Cardiac fibroblast (primary cell): ENCODE results near the gene MORC2.

Source experiments
- DNase-seq, 2 donors: peaks; one replicate each; pipeline versions ENCODE4 v3.0.0 to v3.0.0-alpha.2; 2010; ENCODE audit warnings: low read depth in 2 of 2
- H3K4me3 ChIP-seq, 2 donors: replicated peaks in 1 of 2; 1 replicate in 1 of 2; 2 replicates in 1 of 2; pipeline ENCODE4 v1.5.1; 2011; ENCODE audit warnings: low read depth in 2 of 2, low read length in 2 of 2, mild to moderate bottlenecking in 2 of 2, moderate library complexity in 1 of 2
- TF ChIP-seq, protein P1 (sequence below): IDR thresholded peaks from one replicate; pipeline ENCODE4 v1.5.1; 2011; ENCODE audit warnings: low read depth, mild to moderate bottlenecking, low read length, inconsistent platforms

MORC2 gene

DNA sequence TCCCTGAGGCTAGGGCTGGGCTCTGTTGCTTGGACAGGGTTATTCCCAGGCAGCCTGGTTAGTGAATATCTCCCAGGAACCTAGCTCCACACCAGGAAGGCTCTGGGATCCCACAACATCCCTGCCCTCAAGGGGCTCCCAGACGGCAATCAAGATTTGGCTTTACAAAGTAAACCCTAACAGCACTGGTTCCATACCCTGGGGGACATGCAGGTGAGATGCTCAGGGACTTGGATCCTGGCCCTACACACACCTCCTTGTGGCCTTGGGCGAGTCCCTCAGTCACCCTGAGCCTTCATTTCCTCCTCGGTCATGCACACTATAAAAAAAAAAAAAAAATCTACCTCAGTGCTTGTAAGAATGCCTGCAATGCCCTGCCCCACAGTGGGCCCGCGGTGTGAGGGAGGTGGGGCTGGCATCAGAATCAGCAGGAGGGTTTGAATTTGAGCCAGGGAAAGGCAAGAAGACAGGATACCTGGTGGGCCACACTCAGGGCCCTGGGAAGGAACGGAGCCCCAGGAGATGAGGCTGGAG, 86.3 kb downstream of the MORC2 start:
- no peak for DNase-seq
- H3K4me3 ChIP-seq = no peak overlapping the region

DNA sequence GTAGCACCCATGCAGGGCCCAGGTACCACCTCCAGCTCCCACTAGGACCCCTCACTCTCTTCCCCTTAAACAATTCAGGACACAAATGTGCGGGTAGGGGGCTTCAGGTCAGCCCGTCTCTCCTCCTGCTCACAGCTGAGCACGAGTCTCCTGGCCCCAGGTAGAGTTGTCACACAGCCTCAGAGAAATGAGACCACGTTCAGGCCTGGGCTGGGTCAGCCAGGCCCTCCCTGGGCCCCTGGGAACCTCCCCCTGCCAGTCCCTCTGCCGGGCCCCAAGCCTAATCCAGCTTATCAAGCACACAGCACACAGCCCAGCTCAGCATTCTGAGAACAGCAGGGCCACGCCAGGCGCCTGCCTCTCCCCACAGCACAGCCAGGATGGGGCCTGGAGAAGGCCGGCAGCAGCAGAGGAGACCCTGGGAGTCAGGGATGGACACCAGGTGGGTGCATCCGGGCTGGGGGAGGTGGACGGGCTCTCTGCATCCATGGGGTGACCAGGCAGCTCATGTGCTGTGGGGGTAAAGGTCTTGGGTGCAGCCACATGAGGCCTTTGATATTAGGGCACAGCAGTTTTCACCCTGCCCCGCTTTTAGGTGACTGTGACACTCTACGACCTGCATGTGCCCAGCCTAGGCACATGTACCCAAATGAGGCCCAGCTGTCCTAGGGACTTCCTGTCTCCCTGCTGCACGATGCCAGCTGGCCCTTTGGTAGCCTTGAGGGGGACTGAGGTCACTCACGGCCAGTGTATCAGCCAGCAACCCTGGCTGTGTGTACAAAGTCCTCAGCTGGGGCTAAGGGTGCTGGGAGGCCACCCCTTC, 87.0 kb downstream of the MORC2 start:
- TF ChIP-seq, protein P1, sequence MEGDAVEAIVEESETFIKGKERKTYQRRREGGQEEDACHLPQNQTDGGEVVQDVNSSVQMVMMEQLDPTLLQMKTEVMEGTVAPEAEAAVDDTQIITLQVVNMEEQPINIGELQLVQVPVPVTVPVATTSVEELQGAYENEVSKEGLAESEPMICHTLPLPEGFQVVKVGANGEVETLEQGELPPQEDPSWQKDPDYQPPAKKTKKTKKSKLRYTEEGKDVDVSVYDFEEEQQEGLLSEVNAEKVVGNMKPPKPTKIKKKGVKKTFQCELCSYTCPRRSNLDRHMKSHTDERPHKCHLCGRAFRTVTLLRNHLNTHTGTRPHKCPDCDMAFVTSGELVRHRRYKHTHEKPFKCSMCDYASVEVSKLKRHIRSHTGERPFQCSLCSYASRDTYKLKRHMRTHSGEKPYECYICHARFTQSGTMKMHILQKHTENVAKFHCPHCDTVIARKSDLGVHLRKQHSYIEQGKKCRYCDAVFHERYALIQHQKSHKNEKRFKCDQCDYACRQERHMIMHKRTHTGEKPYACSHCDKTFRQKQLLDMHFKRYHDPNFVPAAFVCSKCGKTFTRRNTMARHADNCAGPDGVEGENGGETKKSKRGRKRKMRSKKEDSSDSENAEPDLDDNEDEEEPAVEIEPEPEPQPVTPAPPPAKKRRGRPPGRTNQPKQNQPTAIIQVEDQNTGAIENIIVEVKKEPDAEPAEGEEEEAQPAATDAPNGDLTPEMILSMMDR = no peak
- peak in 1 of 2 donors; percentile 38 for DNase-seq
- H3K4me3 ChIP-seq = no peak overlapping the region

More for the DNA sequence above, 86.3 kb downstream of the MORC2 start:
- TF ChIP-seq, protein P1 = no peak

DNA sequence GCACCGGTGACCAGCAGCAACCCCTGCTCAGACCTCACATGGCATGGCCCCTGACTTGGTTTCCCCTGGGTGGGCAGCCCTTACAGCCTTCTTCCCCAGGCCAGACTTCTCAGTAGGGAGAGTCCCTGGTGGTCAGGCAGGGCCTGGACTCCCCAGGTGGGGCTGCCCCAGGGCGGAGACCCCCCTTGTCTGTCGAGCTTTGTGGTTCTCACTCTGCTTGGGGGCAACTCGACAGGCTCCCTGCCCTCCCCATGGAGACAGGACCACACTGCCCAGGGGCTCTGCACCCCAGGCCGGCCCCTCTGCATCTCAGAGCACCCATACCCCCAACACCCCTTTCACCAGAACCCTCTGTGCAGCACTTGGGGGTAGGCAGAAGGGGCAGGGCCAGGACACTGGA, 87.7 kb downstream of the MORC2 start:
- no peak overlapping the region for H3K4me3 ChIP-seq
- DNase-seq = no peak
- TF ChIP-seq, protein P1 = no peak

DNA sequence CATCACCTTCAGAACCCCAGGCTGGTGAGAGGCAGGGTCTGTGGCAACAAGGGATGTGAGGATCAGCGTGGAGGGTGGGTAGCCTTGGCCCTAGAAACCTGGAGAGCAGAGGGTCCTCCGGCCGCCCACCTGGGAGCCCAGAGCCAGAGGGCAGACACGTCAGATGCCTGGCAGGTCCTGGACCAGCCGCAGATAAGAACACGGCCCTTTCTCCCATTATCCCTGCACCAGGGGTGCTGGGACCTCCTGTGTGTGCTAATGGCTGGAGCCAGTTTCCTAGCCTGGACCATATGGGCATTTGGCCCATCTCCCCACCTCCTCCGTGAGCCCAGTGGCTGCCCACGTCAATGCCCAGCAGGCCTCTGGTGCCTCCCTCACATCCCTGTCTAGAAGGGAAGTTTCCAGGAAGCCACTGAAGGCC, 88.4 kb downstream of the MORC2 start:
- no peak for DNase-seq
- H3K4me3 ChIP-seq = no peak overlapping the region

DNA sequence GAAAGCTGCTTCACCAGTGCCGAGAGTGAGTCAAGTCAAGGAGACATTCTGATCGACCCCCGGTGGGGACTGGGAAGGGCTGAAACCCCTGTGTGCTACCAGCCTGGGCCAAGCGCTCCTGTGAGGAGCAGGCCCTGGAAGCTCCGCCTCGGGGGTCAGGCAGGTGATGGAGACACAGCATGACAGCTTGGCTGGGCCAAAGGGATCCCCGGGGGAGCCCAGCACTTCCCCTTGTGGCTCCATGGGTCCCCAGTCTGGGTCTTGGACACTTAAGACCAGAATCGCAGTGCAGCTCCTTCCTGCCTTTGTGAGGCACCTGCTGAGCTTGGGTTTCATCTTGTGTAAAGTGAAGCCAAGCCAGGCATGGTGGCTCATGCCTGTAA, 89.2 kb downstream of the MORC2 start:
- TF ChIP-seq, protein P1 = no peak
- no peak overlapping the region for H3K4me3 ChIP-seq
- no peak for DNase-seq

More for the DNA sequence above, 88.4 kb downstream of the MORC2 start:
- TF ChIP-seq, protein P1 = no peak

DNA sequence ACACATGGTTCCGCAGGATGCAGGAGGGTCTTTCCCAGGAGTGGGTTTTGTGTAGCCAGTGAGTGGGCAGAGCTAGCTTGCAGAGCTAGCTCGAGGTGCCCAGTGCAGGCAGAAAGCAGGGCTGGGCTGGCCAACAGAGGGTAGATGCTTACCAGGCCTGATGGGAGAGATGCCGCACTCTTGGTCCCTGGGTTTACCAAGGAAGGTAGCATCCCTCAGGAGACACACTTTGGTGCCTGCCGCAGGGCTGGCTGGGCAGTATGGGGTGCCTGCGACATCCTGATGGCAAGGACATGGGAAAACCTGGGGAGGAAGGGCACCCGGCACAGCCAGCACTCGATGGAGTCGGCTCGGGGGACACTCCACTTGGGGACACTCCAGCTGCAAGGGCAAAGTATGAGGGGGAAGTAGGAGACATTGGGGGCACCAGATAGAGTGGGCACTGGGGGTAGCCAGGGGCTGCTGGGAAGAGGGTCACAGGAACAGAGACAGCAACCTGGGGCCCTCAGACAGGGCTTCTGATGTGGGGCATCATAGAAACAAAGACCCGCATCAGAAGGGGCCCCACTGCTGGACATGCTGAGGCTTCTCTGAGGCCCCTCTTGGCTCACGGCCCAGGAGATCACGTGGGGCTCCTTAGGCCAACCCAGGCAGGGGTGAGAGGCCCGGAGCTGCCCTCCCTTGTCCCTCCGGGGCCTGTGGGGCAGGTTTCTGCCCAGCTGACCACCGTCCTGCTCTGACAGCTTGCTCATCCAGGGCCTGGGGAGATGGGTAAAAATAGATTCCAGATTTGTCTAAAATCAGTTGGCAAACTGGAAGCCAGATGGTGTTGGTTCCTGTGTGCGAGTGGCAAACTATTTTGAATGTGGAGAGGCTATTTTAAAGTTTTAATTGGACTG, 89.8 kb downstream of the MORC2 start:
- H3K4me3 ChIP-seq = no peak overlapping the region
- DNase-seq = peak in 1 of 2 donors; percentile 30
- TF ChIP-seq, protein P1 = no peak
